EL (cell line): ENCODE data around the gene TNK1.
A peak's percentile ranks its signal among the peaks of the same experiment; 100 is the strongest.
"Not testable (repeated sequence)": the region's sequence is repeated elsewhere in the genome, so short reads cannot be mapped to it uniquely, and the experiment has no call there.

ENCODE experiments used
- DNase-seq: peaks from one replicate; pipeline ENCODE4 v3.0.0-alpha.2; 2016

Gene TNK1

DNA sequence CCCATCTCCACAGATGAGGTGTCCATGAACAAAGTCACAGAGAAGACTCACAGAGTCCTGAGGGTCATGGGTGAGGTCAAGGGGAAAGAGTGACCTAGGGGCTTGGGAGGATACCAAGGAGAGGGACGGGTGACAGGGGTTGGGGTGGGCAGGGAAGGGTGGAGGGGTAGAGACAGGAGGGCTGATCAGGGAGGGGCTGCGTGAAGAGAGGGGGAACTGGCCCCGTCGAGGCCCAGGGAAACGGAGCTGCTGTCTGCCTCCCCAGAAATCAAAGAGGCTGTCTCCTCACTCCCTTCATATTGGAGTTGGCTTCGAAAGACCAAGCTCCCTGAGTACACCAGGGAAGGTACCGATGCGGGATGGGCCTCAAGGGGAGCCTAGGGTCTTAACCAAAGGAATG lies 25.3 kb upstream of the TNK1 start:
- no peak for DNase-seq

DNA sequence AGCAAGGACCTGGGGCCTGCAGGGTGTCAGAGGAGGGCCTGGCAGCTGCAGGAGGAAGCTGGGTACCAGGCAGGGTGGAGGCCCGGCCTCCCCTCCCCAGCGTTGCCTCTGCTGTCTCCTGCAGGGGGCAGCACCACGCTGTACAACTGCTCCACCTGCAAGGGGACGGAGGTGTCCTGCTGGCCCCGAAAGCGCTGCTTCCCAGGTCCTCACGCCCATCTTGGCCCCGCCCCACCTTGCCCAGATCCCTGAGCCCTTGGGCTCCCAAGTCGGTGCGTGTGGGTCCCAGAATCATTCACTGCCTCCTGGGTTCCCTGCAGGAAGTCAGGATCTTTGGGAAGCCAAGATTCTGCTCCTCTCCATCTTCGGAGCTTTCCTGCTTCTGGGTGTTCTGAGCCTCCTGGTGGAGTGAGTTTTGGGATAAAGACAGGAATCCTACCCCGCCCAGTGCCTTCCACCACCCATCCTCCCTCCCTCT lies 24.8 kb upstream of the TNK1 start:
- peak; percentile 70 for DNase-seq

DNA sequence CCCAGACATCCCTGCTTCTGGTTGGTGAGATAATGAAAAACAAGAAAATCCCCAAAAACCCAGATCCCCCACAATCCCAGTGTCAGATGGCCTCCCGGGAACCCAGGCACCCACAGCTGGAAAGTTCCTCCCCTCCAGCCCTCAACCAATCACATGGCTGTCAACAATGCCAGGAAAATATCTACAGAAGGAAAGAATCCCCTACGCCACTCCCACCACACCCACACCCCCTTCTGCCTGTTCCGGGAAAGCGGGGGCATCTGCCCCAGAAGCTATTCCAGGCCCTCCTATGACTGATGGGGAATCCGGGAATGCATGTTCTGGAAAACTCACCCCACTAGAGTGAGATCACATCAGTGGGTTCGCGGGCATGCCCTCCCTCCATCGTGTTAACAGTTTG lies 24.1 kb upstream of the TNK1 start:
- DNase-seq, result no peak

DNA sequence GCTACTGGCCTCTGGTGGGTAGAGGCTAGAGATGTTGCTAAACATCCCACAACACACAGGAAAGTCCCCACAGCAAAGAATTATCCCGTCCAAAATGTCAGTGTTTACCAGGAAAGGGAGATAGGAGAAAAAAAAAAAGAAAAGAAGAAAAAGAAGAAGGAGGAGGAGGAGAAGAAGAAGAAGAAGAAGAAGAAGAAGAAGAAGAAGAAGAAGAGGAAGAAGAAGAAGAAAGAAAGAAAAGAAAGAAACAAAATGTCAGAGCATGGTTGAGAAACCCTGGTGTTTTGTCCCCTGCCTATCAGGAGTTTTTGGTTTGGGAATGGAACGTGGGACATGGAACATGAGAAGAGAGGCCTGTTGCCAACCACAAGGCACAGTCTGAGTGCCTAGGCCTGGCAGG lies 23.5 kb upstream of the TNK1 start:
- no peak for DNase-seq

DNA sequence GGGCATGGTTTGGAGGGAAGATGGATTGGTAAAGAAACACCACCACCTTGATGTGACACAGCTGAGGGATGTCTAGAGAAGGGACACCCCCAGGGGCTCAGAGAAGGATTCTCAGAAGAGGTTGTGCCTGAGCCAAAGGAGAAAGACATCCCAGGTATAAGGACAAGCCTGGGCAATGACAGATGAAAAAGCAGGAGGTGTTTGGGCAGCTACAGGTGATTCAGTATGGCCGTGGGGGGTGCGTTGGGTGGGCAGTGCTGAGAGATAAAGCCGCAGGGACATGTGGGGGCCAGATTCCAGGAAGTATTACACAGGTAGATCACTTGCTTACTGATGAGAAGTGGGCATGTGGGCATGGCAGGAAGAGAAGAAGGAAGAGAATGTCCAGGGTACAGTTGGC lies 19.0 kb upstream of the TNK1 start:
- DNase-seq, result no peak

DNA sequence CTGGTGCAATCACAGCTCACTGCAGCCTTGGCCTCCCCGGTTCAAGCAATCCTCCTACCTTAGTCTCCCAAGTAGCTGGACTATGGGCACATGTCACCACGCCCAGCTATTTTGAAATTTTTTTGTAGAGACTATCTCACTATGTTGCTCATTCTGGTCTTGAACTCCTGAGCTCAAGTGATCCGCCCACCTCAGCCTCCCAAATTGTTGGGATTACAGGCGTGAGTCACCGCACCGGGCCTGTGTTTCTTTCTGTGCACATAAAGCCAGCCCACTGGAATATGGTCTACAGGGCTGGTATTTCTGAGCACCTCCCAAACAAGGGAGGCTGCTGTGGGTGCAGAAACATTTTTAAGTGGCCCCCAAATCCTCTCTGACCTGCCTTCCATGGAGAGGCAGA lies 17.6 kb upstream of the TNK1 start:
- DNase-seq, result peak; percentile 54

DNA sequence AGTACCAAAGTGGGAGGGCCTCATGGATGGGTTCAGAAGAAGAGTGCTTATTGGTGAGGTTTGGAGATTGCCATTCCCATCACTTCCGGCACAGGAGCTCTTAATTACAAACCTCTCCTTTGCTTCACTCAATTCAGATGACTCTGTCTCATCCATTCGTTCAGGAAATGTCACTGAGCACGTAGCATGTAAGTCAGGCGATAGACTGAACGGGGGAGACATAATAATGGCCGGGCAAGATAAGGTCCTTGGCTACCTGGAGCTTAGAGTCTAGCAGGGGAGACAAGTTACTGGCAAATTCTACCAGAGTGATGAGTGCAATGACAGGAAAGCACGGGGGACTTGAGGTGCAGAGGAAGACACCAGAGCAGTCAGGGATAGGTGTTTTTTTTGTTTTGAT lies 14.9 kb upstream of the TNK1 start:
- not testable (repeated sequence) for DNase-seq

DNA sequence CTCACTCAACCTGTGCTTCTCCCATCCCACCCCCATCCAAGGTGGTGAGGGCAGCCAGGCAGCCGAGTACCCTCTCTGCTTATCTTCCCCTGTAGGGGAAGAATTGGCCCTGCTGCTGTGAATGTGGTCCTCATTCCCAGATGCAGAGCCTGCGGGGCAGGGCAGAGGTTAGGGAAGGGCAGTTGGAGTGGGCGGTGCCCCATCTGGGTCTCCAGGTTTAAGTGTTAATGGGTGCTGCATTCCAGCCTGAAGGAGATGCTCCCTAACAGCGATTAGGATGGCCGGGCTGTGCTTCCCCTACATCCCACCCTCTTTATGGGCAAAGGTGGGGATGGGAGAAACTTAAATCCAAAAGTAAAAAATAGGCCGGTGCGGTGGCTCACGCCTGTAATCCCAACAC lies 13.8 kb upstream of the TNK1 start:
- no peak for DNase-seq

DNA sequence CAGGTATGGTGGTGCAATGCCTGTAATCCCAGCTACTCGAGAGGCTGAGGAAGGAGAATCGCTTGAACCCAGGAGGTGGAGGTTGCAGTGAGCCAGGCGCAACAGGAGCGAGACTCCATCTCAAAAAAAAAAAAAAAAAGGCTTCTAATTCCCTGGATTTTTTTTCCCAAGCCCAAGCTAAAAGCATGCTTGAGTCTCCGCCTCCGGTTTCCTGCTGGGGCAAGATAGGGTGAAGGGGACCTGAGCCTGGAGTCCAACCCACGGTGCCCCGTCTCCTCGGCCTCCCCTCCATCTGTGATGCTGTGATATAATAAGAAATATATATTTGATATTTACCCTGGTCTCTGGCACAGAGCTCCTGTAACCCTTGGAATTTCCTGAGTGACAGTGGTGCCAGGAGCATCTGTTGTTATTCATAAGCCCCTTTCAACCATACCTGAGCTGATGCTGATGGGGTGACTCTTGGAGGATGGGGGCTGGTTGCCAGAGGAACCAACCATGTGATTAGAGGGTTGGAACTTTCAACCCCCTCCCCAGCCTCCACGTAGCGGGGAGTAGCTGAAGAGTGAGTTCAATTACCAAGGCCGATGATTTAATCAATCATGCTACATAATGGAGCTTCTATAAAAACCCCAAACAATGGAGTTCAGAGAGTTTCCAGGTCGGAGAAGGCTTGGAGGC lies 12.8 kb upstream of the TNK1 start:
- no peak for DNase-seq

DNA sequence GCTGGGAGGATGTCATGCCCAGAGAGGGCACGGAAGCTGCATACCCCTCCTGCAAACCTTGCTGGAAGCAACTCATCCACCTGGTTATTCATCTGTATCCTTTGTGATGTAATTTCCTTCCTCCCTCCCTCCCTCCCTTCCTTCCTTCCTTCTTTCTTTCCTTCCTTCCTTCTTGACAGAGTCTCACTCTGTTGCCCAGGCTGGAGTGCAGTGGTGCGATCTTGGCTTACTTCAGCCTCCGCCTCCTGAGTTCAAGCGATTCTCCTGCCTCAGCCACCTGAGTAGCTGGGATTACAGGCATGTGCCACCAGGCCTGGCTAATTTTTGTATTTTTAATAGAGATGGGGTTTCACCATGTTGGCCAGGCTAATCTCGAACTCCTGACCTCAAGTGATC lies 12.3 kb upstream of the TNK1 start:
- not testable (repeated sequence) for DNase-seq

DNA sequence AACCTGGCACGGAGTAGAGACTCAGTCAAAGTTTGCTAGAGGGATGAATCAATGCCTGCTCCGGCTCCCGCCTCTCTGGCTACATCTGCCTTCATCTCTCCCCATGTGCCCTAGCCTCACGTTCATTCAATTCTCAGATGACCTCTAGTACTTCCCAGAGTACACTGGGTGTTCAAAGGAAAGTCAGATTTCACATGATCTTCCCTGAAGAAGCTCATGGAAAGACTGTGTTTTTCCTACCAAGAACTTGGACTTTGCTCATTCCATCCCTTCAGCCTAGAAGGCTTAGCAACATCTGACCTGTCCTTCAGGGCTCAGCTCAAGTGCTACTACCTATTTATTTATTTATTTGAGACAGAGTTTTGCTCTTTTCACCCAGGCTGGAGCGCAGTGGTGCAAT lies 11.1 kb upstream of the TNK1 start:
- DNase-seq, result no peak

DNA sequence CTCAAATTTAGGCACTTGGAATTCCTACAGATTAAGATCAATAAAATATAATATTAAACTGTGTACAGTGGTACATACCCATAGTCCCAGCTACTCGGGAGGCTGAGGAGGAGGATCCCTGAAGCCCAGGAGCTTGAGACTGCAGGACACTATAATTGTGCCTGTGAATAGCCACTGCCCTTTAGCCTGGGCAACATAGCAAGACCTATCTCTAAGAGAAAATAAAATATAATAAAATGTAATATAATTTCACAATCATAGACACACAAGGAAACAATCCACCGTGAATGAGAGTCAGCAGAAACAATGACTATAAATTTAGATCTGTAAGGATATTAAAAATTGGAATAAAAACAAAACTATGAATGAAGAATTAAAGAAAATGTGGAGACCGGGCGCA lies 10.0 kb upstream of the TNK1 start:
- no peak for DNase-seq

DNA sequence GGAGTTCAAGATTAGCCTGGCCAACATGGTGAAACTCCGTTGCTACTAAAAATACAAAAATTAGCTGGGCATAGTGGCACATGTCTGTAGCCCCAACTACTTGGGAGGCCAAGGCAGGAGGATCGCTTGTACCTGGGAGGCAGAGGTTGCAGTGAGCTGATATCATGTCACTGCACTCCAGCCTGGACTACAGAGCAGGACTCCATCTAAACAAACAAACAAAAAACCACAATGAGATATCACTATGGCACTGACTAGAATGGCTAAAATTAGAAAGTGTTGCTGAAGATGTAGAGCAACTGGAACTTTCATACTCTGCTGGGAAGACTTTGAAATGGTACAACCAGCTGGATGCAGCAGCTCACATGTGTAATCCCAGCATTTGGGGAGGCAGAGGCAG lies 6.5 kb upstream of the TNK1 start:
- DNase-seq, result no peak

DNA sequence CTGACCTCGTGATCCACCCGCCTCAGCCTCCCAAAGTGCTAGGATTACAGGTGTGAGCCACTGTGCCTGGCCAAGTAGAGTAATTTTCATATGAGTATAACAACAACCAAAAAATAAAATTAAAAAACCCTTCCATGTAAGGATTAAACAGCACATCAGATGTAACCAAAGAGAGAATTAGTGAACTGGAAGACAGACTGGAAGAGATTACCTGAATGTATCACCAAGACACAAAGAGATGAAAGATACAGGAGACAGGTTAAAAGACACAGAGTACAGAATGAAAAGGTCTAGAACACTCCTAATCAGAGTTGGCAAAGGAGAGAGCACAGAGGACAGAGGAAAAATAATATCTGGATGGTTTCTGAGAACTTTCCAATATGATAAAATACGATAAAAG lies 1.8 kb upstream of the TNK1 start:
- DNase-seq, result no peak

DNA sequence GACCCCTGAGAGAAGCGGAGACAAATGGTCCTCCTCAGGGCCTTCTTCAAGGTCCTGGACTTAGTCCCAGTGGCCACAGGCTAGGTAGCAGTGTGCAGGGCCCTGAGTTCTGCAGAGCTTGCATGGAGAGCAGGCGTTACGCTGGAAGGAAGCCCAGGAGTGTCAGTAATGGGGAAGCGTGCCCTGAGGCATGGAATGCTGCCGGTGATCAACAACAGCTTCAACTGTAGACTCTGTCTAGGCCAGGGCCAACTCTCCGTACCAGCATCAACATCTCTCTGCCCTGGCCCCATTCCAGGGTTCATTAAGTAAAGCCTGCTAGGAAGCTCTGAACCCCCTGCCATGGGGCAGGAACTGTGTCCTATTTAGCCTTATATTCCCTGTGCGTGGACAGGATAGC lies 568 bp upstream of the TNK1 start:
- DNase-seq, result peak; percentile 65

DNA sequence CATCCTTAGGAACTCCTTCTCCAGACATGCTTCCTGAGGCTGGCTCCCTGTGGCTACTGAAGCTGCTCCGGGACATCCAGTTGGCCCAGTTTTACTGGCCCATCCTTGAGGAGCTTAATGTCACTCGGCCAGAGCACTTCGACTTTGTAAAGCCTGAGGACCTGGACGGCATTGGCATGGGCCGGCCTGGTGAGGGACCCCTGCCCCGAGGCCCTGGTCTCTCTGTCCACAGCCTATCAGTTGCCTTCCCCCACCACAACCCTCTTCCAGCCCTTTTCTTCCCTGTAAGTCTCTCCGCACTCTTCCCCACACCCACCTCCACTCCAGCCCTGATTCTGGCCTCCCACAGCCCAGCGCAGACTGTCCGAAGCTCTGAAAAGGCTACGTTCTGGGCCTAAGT lies 2.0 kb downstream of the TNK1 start:
- DNase-seq, result no peak

DNA sequence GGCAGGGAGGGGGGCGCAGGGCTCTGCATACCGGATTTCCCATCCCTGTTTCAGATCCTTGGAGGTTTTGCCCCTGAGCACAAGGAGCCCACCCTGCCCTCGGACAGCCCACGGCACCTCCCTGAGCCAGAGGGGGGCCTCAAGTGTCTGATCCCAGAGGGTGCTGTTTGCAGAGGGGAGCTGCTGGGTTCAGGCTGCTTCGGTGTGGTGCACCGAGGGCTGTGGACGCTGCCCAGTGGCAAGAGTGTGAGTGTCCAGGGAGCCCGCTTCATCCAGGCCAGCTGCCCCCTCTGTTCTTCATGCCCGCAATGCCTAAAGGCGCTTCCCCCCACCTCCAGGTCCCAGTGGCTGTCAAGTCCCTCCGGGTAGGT lies 2.5 kb downstream of the TNK1 start:
- DNase-seq, result no peak

DNA sequence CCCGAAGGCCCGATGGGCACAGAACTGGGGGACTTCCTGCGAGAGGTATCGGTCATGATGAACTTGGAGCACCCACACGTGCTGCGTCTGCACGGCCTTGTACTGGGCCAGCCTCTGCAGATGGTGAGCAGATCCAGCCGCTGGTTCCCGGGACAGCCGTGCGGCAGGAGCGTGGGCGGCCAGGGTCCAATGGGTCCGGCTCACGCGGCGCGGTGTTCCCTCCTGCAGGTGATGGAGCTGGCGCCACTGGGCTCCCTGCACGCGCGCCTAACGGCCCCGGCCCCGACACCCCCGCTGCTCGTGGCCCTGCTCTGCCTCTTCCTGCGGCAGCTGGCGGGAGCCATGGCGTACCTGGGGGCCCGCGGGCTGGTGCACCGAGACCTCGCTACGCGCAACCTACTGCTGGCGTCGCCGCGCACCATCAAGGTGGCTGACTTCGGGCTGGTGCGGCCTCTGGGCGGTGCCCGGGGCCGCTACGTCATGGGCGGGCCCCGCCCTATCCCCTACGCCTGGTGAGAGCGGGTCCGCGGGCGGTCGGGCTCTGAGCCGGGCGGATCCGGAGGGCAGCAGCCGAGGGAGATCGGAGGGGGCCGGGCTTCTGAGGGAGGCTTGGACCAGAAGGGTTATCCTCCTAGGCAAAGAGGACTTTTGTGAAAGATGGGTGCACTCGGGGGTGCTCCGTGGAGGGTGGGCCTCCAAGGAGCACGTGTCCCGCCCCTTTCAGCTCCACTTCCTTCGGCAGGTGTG lies 3.0 kb downstream of the TNK1 start:
- DNase-seq, result peak; percentile 38

DNA sequence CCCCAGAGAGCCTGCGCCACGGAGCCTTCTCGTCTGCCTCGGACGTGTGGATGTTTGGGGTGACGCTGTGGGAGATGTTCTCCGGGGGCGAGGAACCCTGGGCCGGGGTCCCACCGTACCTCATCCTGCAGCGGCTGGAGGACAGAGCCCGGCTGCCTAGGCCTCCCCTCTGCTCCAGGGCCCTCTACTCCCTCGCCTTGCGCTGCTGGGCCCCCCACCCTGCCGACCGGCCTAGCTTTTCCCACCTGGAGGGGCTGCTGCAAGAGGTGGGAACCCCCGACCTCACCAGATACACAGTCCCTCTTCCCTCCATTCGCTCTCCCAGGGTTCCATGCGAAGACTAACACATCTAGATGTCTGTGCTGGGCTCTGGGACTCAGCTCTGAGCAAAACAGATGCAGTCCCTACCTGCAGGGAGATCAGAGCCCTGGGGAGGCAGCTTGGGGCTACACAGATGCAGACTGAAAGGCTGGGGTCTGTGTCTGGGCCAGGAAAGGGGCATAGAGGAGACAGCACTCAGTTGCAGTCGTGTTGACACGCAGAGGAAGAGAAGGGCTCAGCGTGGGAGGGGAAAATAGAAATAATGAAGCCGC lies 3.7 kb downstream of the TNK1 start:
- DNase-seq, result no peak

DNA sequence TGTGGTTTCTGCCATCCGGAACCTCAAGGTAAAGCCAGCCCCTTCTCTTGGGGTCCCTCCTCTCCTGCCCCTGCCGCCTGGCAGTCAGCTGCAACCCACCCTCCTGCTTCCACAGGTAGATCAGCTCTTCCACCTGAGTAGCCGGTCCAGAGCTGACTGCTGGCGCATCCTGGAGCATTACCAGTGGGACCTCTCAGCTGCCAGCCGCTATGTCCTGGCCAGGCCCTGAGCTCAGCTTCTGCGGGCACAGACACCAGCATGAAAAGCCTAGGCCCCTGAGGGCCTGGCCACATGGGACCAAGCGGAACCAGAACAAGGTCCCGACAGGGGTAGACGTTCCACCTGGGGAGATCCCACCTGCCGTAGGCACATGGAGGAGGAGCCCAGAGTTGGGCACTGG lies 8.0 kb downstream of the TNK1 start:
- DNase-seq, result no peak

DNA sequence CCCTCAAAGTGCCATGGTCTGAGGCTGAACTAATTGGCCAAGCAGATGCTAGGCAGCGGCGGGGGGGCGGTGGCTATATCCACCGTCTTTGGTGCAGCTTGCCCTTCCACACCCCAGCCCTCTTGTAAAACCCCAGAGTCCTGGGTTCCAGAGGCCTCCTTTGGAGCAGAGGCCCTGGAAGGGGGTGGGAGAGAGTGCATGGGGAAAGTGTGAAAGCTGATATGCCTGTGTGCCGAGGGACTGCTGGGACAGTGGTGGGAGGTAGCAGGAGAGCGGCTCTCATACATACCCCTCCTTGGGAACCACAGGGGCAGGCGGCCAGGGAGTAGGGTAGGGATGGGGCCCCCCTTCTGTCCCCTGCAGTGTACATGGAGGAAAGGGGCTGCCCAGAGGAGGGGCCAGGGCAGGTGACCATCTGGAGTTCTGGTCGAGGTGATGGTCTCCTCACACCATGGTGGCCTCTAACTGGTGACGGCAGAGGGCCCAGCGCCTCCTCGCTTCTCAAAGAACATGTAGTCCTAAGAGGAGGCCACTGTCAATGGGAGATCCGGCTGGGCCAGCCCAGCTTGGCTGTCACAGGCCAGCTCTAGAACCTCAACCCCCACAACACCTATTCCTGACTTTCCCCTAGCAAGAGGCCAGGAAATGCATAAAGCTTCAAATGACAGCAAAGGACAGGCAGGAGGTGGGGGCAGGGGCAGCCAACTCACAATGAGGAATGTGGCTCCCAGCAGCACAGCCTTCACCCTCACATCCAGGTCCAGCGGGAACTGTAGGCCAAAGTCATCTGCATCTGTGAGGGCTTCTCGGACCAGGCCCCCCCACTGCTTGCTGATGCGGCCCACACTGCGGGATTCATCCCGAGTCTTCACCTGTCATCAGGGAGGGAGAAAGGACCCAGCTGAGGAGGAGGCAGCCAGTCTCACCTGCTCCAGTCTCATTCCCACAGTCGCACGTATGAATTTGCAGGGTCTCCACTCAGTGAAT lies 9.3 kb downstream of the TNK1 start:
- DNase-seq, result no peak

DNA sequence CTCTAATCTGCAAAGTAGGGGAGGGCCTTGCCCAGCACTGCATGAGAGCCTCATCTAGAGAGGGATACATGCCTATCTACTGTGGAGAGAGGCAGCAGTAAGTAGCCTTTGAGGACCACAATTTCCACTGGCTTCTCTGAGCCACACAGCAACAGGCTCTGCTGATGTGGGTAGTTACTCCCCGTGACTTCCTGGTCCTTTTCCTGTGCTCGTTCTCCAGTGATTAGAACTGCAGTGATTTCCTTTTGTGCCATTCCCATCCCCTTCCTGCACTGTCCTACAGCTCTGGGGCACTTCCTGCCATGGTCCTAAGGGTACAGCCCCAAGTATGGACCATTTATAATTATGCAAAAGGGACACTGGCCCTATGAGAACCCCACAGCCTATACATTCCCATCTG lies 10.4 kb downstream of the TNK1 start:
- DNase-seq, result no peak
